Central memory CD8-positive, alpha-beta T cell (primary cell): ENCODE results near the gene RNF123.
"Not testable (repeated sequence)": the region's sequence is repeated elsewhere in the genome, so short reads cannot be mapped to it uniquely, and the experiment has no call there.

ENCODE experiments used
- ATAC-seq: fragments of 150-1000 bp; cut with Tn5 transposase; replicated peaks from 2 replicates; pipeline ENCODE4 v1.10.0; 2022; ENCODE audit warnings: mild to moderate bottlenecking, moderate FRiP score, moderate number of reproducible peaks; ENCODE audit not compliant: poor library complexity, severe bottlenecking; ENCODE audit errors: extremely low read depth
- DNase-seq, 2 donors: peaks; one replicate each; pipeline ENCODE4 v3.0.0; 2021; ENCODE audit warnings: low spot score in 2 of 2
- H3K27ac Mint-ChIP-seq: one replicate; pipeline ENCODE4 v1.8.0; 2022; ENCODE audit warnings: low read depth, mild to moderate bottlenecking, moderate library complexity, mixed read lengths
- H3K27me3 Mint-ChIP-seq: one replicate; pipeline ENCODE4 v1.8.0; 2022; ENCODE audit warnings: mixed read lengths
- H3K36me3 Mint-ChIP-seq: one replicate; pipeline ENCODE4 v1.8.0; 2022; ENCODE audit warnings: mild to moderate bottlenecking, moderate library complexity, mixed read lengths; ENCODE audit not compliant: insufficient read depth
- H3K4me1 Mint-ChIP-seq: one replicate; pipeline ENCODE4 v1.8.0; 2022; ENCODE audit warnings: mixed read lengths
- H3K4me3 Mint-ChIP-seq: one replicate; pipeline ENCODE4 v1.8.0; 2022; ENCODE audit warnings: mild to moderate bottlenecking, moderate library complexity, mixed read lengths
- H3K9me3 Mint-ChIP-seq: one replicate; pipeline ENCODE4 v1.8.0; 2022; ENCODE audit warnings: mixed read lengths

RNF123 gene

DNA sequence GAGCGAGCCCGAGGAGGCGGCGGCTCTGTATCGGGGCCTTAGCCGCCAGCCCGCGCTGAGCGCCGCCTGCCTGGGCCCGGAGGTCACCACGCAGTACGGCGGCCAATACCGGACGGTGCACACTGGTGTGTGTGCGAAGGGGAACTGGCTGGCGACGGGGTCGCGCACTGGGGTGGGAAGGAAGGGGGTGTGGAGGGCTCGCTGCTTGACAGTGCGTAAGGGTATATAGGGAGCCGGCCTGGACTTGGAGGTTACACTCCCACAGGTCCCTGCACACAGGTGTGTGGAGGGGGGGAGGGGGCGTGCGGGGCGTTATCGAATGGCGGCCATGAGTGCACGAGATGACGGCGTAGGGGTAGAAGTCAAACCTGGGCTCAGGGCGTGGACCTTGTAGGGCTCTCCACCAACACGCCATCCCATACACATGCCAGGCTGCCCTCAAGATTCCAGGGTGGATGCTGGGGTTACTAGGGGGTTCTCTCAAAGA, 14.8 kb upstream of the RNF123 start:
- DNase-seq (no peak), ATAC-seq (peak; percentile 2)
- Mint-ChIP-seq H3K27ac (peak overlapping the region; percentile 91), H3K27me3 (no peaks in the 10 kb centered on the region), H3K9me3 (no peaks in the 10 kb centered on the region), H3K4me3 (peak overlapping the region; percentile 89), H3K4me1 (peaks cover 50% of the 10 kb centered on the region), H3K36me3 (peaks cover 8% of the 10 kb centered on the region)

DNA sequence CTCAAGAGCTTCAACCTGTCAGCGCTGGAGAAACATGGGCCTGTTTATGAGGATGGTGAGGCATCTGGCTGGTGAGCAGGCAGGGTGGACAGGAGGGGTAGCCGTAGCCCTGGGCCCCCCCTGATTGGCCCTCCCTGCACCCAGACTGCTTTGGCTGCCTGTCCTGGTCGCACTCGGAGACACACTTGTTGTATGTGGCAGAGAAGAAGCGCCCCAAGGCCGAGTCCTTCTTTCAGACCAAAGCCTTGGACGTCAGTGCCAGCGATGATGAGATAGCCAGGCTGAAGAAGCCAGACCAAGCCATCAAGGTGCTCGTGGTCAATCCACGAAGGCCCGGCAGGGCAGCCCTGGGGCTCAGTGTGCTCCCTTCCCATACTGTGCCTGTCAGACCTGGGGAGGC, 13.4 kb upstream of the RNF123 start:
- Mint-ChIP-seq H3K9me3 (no peaks in the 10 kb centered on the region), H3K4me3 (no peak overlapping the region), H3K36me3 (peaks cover 13% of the 10 kb centered on the region), H3K27ac (no peak overlapping the region), H3K27me3 (no peaks in the 10 kb centered on the region), H3K4me1 (peaks cover 50% of the 10 kb centered on the region)
- DNase-seq (no peak), ATAC-seq (no peak)

DNA sequence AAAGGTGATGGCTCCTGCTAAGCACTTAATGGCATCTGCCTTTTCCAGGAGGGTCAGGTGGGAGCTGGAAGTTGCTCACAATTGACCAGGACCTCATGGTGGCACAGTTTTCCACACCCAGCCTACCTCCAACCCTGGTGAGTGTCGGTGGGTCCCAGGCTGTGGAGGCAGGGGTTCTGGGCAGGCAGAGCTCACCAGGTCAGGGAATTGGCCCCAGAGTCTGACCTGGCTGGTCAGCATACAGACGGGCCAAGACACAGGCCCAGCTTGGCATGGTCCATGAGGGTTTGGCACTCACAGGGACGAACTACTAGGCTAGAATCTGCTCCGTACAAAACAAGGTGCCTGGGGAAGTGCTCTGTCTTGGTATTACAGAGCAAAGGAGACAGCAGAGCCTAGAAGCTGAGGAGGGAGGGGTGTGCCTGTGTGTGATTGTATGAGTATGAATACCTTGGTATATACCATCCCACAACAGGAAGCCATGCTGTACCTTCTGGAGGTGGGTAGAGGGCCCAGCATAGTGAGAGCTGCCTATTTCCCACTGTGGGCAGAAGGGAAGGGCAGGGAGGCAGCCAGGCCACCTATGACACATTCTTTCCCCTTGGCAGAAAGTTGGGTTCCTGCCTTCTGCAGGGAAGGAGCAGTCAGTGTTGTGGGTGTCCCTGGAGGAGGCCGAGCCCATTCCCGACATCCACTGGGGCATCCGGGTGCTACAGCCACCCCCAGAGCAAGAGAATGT, 8.7 kb upstream of the RNF123 start:
- Mint-ChIP-seq H3K27ac (no peak overlapping the region), H3K36me3 (peaks cover 12% of the 10 kb centered on the region), H3K27me3 (no peaks in the 10 kb centered on the region), H3K4me3 (no peak overlapping the region), H3K9me3 (no peaks in the 10 kb centered on the region), H3K4me1 (peaks cover 18% of the 10 kb centered on the region)
- ATAC-seq = no peak
- DNase-seq = no peak

DNA sequence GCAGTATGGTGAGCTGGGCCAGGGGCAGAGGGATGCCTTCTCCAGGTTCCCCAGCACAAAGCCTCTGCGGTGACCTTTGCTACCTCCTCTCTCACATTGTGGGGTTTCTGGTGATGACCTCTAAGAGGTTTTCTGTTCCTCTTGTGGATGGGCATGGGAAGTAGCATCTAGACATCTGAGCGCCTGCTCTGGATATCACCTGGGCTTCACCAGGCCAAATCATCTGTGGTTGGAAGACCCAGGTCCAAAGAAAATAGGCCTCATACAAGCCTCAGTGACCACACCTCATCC, 8.2 kb upstream of the RNF123 start:
- DNase-seq (no peak), ATAC-seq (no peak)
- Mint-ChIP-seq H3K4me1 (peaks cover 13% of the 10 kb centered on the region), H3K27me3 (no peaks in the 10 kb centered on the region), H3K4me3 (no peak overlapping the region), H3K9me3 (no peaks in the 10 kb centered on the region), H3K36me3 (peaks cover 9% of the 10 kb centered on the region), H3K27ac (no peak overlapping the region)

DNA sequence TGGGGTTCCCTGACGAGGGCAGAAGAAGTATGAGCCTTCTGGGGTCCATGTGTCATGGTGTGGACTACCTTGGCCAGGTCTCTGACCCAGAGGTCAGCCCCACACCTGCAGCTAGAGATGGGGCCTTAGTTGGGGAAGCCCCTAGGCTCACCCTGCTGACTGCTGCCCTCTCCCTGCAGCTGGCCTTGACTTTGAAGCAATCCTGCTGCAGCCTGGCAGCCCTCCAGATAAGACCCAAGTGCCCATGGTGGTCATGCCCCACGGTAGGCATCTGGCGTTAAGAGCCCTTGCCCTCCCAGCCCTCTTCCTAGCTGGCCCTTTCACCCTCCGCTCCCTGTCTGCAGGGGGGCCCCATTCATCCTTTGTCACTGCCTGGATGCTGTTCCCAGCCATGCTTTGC, 7.8 kb upstream of the RNF123 start:
- no peak overlapping the region for H3K4me3 Mint-ChIP-seq
- no peaks in the 10 kb centered on the region for H3K9me3 Mint-ChIP-seq
- ATAC-seq (no peak), DNase-seq (no peak)
- H3K36me3 Mint-ChIP-seq = peaks cover 8% of the 10 kb centered on the region
- H3K27ac Mint-ChIP-seq = no peak overlapping the region
- peaks cover 10% of the 10 kb centered on the region for H3K4me1 Mint-ChIP-seq
- H3K27me3 Mint-ChIP-seq = no peaks in the 10 kb centered on the region

DNA sequence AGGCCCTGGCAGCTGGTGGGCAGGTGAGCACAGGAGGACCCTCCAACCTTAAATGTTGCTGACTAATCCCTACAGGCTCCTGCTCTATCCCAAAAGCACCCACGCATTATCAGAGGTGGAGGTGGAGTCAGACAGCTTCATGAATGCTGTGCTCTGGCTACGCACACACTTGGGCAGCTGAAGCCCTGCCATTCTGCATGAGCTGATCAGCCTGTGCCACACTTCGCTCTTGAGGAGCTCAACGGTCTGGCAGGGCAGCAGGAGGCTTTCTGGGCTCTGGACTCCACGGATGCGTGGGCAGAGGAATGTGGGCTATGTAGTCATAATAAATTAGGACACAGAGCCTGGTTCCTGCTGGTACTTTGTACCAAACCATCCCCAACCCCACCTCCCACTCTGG, 6.2 kb upstream of the RNF123 start:
- peaks cover 6% of the 10 kb centered on the region for H3K36me3 Mint-ChIP-seq
- H3K4me1 Mint-ChIP-seq = peaks cover 2% of the 10 kb centered on the region
- H3K4me3 Mint-ChIP-seq = no peak overlapping the region
- no peaks in the 10 kb centered on the region for H3K27me3 Mint-ChIP-seq
- DNase-seq = no peak
- H3K9me3 Mint-ChIP-seq = no peaks in the 10 kb centered on the region
- H3K27ac Mint-ChIP-seq = no peak overlapping the region
- no peak for ATAC-seq

DNA sequence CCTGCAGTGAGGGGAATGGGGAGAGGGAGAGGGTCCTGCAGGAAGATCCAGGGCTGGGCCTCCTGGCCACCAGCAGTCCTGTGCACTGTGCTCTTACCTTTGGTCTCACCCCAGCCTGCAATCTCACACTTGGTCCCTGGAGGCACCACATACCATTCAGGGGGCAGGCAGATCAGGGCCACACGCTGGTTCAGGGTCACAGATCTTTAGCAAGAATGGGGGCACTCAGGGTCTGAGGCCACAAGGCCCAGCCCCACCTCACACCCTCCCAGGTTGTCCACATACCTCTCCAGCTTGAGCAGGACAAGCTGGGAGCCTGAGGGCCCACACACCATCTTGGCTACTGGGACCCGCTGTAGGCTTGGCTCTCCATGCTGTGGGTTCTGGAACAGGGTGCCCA, 4.9 kb upstream of the RNF123 start:
- H3K27ac Mint-ChIP-seq, ATAC-seq, DNase-seq, H3K4me3 Mint-ChIP-seq, H3K4me1 Mint-ChIP-seq, H3K27me3 Mint-ChIP-seq, H3K9me3 Mint-ChIP-seq: not testable (repeated sequence)
- peaks cover 14% of the 10 kb centered on the region for H3K36me3 Mint-ChIP-seq

DNA sequence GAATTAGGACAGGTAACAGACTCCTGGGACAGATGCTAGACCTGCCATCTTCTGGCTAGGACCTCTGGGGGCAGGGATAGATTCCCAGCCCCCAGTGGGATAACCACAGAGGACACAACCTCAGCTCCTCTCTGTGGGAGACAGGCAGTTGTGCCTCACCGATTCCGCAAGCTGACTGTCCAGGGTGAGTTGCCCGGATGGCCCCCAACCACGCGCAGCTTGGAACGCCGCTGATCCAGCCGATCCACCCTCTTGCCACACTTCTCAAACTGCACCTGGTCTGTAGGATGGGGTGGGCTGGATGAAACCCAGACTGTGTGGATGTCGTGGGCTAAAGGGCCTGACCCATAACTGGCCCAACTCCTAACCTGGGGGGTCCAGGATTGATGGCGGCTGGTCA, 4.3 kb upstream of the RNF123 start:
- Mint-ChIP-seq H3K36me3 (peaks cover 11% of the 10 kb centered on the region), H3K4me3 (peak overlapping the region; percentile 38), H3K4me1 (peaks cover 14% of the 10 kb centered on the region)
- H3K27me3 Mint-ChIP-seq, H3K9me3 Mint-ChIP-seq, DNase-seq, ATAC-seq, H3K27ac Mint-ChIP-seq: not testable (repeated sequence)

DNA sequence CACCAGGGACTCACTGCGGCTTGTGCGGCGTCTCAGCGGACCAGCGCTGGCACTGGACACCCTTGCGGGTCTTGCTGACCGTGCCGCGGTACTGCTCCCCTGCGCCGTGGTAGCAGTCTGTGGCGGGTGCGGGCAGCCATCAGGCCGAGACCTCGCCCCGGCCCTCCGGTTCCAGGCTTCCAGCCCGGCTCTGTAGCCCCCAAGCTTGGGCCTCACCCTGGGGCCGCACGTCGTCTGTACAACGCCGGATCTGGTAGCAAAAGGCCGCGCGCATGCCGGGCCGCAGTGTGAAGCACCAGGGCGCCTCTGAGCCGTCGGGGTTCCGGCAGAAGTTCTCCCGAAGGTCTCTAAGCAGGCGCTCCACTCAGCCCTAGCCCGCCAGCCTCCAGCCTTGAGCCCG, 3.5 kb upstream of the RNF123 start:
- not testable (repeated sequence) for DNase-seq, H3K9me3 Mint-ChIP-seq, ATAC-seq, H3K27ac Mint-ChIP-seq, H3K27me3 Mint-ChIP-seq
- H3K4me1 Mint-ChIP-seq = peaks cover 21% of the 10 kb centered on the region
- peak overlapping the region; percentile 47 for H3K4me3 Mint-ChIP-seq
- peaks cover 11% of the 10 kb centered on the region for H3K36me3 Mint-ChIP-seq

DNA sequence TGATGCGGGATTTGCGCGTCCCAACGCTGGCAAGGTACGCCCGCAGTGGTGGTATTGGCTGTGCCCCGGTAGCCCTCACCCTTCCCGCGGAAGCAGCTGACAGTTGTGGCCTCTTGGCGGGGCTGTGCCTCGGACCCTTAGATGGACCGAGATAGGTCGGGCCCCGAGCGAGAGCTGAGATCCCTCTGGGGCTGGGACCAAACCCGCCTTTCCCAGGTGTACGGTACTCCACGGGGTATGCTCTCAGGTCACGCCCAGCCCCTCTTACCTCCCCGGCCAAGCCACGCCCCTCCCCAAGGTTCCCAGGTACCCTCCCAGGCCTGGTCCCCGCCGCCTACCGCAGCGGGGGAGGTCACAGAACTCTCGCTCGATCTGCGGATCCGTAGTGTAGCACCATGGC, 3.0 kb upstream of the RNF123 start:
- H3K27me3 Mint-ChIP-seq, DNase-seq, H3K27ac Mint-ChIP-seq, ATAC-seq, H3K9me3 Mint-ChIP-seq: not testable (repeated sequence)
- Mint-ChIP-seq H3K36me3 (peaks cover 11% of the 10 kb centered on the region), H3K4me1 (peaks cover 26% of the 10 kb centered on the region), H3K4me3 (peak overlapping the region; percentile 47)

DNA sequence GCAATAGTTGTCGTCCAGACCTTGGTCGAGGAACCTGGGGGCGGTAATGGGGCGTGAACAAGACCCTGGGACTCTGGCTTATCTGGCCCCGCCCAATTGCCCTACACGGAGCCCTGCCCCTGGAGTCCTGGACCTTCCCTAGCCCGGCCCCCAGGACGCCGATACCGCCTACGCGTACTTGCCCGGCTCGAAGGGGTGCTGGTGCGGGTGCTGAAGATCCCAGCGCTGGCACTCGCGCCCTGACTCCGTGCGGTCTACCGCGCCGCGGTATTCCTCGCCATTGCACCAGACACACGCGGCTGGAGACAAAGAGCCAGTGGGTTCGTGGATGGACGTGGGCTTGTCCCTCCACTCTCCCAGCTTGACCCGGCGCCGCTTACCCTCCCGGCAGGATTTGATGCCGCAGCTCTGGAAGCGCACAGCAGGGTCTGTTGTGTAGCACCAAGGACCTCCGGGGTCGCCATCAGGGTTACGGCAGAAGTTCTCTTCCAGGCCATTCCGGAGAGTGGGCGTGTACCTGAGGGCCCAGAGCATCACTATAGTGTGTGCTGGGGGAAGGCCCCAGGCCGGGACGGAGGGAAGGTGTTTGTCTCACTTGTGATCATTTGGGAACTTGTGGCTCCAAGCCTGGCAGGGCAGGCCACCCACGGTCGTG, 2.5 kb upstream of the RNF123 start:
- H3K27me3 Mint-ChIP-seq, ATAC-seq, DNase-seq, H3K27ac Mint-ChIP-seq, H3K9me3 Mint-ChIP-seq: not testable (repeated sequence)
- Mint-ChIP-seq H3K4me3 (peak overlapping the region; percentile 47), H3K36me3 (peaks cover 11% of the 10 kb centered on the region), H3K4me1 (peaks cover 29% of the 10 kb centered on the region)

DNA sequence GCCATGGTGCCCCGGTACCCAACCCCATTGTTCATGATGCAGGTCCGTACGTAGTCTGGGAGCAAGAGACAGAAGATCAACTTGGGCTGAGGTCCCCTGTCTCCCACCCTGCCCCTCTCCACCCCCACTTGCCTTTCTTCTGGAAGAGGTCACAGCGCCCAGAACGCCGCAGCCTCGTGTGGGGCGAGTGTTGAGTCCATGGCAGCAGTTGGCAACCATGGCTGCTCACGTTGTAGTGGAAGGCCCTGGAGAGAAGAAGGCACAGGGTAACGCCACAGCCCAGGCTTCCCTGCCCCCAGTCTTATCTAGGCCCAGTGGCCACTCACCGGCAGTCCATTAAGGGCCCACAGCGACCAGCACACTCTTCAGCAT, 1.9 kb upstream of the RNF123 start:
- not testable (repeated sequence) for ATAC-seq, H3K9me3 Mint-ChIP-seq, H3K27ac Mint-ChIP-seq, H3K27me3 Mint-ChIP-seq, DNase-seq
- peaks cover 11% of the 10 kb centered on the region for H3K36me3 Mint-ChIP-seq
- peak overlapping the region; percentile 47 for H3K4me3 Mint-ChIP-seq
- H3K4me1 Mint-ChIP-seq = peaks cover 31% of the 10 kb centered on the region

DNA sequence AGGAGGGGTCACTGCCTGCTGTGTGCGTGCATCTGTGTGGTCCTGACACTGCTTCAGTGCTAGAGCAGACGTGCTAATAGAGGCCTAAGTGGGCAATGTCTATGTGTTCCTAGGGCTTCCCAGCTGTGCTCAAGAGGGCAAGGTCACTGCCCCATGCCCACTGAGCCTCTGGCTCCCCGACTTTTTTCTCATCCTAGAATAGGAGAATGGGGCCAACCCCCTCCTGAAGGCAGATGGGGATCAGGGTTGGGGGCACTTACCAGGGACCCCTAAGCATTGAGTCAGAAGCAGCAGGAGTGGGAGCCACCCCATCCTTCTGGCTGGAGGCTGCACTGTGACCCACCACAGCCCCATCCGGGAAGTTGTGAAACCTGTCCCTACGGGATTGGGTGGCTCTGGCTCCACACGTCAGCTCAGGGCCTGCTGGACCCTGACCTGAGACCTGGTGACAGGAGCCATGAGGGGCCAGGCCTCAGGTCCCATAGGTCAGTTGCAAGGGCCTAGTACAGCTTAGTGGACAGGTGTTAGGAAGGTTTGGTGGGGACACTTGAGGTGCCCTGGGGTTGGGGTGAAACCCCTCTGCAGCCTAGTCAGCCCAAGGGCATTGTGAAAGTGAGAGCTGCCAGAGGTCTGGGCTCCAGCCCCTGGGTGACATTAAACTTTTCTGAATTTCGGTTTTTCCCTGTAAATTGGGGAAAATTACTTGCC, 865 bp upstream of the RNF123 start:
- Mint-ChIP-seq H3K4me1 (peaks cover 35% of the 10 kb centered on the region), H3K4me3 (peak overlapping the region; percentile 97), H3K27ac (peak overlapping the region; percentile 98)
- not testable (repeated sequence) for ATAC-seq, H3K9me3 Mint-ChIP-seq, H3K27me3 Mint-ChIP-seq, H3K36me3 Mint-ChIP-seq, DNase-seq
